ENCODE measurements around the gene RANBP17. TPM values are rescaled to one million over a fixed set of nuclear protein-coding genes. Genes with fewer than 3 reads are reported as not detected.

The RANBP17 gene
- total RNA-seq, 4 donors from 2014 or later = 9.8 to 20.8 (median 10.3) TPM

DNA sequence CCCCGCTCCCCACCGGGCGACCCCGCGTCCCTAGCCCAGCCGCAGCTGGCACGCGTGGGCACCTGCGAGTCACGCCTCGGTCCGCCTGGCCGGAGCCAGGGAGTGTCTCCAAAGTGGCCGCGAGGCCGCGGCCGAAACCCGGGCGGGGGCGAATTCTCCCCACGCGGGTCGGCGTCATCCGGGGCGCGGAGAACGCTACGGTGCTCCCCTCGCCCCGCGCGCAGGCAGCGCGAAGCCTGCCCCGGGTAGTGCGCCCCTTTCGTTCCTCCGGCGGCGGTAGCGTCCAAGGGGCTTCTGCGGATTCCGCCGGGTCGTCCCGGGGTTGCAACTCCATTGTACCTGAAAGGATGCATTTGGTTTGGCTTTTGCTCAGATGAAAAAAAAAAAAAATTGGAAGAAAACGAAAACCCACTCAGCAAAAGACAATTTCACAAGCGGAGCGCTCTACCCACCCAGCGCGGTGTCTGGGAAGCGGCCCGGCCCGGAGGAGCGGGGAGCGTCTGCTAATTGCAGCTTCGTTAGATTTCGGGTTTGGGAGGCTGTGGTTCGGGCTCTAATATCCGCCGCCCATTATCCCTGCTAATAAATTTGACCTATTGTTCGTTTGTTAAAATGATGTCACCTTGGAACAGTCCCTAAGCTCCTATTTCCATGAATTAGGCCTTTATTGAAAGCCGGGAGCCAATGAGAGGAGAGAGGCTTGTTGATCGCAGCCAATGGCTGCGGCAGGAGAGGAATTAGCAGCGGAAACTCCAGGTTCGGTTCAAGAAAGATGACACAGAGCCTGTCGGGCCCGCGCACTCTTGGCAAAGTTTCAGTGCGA is 446.8 kb downstream of the RANBP17 start, which contains the start of gene TLX3:
Gene TLX3 (plus strand): TSS at position 796 of the 823 bp plus-strand sequence. CDS start 118 bp downstream, outside the sequence.
- peaks cover 3 to 66% of the 10 kb centered on the region in 2 donors for H3K27me3 ChIP-seq
- no peaks in the 10 kb centered on the region for H3K36me3 ChIP-seq
- peaks cover 0 to 51% (median 0%) of the 10 kb centered on the region in 4 donors for H3K4me1 ChIP-seq
- no peak within 1 kb of the TSS for H3K27ac ChIP-seq
- DNase-seq = no peak
- TF ChIP-seq, protein P1, sequence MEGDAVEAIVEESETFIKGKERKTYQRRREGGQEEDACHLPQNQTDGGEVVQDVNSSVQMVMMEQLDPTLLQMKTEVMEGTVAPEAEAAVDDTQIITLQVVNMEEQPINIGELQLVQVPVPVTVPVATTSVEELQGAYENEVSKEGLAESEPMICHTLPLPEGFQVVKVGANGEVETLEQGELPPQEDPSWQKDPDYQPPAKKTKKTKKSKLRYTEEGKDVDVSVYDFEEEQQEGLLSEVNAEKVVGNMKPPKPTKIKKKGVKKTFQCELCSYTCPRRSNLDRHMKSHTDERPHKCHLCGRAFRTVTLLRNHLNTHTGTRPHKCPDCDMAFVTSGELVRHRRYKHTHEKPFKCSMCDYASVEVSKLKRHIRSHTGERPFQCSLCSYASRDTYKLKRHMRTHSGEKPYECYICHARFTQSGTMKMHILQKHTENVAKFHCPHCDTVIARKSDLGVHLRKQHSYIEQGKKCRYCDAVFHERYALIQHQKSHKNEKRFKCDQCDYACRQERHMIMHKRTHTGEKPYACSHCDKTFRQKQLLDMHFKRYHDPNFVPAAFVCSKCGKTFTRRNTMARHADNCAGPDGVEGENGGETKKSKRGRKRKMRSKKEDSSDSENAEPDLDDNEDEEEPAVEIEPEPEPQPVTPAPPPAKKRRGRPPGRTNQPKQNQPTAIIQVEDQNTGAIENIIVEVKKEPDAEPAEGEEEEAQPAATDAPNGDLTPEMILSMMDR (IDR thresholded peaks at IDR 0.05) = no peak
- TF ChIP-seq POLR2A (IDR thresholded peaks at IDR 0.05) = no peak
- peak within 1 kb of the TSS in 1 of 4 donors; percentile 20 for H3K4me3 ChIP-seq
- H3K9me3 ChIP-seq = no peaks in the 10 kb centered on the region

DNA sequence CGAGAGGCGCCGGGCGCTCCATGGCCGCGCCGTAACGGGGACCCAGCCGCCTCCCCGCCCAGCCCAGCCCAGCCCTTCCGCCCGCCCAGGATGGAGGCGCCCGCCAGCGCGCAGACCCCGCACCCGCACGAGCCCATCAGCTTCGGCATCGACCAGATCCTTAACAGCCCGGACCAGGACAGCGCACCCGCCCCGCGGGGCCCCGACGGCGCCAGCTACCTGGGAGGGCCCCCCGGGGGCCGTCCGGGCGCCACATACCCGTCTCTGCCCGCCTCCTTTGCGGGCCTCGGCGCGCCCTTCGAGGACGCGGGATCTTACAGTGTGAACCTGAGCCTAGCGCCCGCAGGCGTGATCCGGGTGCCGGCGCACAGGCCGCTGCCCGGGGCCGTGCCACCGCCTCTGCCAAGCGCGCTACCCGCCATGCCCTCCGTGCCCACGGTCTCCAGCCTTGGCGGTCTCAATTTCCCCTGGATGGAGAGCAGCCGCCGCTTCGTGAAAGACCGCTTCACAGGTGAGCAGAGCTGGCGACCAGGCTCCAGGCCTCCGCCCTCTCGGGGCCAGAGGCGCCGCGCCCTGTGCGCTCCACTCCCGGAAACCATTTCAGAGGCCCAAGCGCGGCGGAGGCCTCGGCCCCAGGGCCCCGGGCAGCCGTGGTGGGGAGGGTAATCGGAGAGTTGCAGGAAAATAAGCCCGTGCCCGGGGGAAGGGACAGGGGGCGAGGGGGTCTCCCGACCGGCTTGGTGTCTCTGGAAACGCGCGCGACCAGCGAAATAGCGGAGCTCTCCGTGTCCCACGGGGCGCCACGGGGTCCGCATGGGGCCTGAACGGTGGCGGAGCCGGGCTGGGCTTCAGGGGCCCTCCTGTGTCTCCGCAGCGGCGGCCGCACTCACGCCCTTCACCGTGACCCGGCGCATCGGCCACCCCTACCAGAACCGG is 447.7 kb downstream of the RANBP17 start:
- no peak for TF ChIP-seq POLR2A (IDR thresholded peaks at IDR 0.05)
- Histone ChIP-seq H3K27ac (no peak overlapping the region), H3K4me3 (peak overlapping the region in 1 of 4 donors; percentile 20), H3K36me3 (no peaks in the 10 kb centered on the region), H3K27me3 (peaks cover 3 to 75% of the 10 kb centered on the region in 2 donors), H3K4me1 (peaks cover 0 to 53% (median 0%) of the 10 kb centered on the region in 4 donors), H3K9me3 (no peaks in the 10 kb centered on the region)
- DNase-seq = no peak

DNA sequence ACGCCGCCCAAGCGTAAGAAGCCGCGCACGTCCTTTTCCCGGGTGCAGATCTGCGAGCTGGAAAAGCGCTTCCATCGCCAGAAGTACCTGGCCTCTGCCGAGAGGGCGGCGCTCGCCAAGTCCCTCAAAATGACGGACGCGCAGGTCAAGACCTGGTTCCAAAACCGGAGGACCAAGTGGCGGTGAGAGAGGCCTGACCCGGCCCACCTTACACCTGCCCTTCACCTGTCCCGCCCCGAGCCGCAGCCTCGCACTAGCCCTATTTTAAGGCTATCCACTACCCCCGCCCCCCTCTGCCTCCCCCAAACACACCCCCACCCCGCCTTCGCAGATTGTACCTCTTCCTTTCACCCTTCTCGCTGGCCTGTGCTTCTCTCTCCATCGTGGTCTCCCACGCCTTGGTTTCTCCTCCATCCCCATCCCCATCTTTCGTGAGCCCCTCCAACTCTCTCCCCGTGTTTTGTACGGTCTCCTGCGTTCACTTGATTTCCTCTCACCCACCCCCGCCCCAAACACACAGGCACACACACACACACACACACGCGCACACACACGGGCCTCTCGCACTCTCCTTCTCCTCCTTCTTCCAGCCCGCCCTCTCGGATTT is 448.5 kb downstream of the RANBP17 start:
- Histone ChIP-seq H3K27ac (no peak overlapping the region), H3K4me3 (no peak overlapping the region), H3K9me3 (no peaks in the 10 kb centered on the region), H3K27me3 (peaks cover 3 to 83% of the 10 kb centered on the region in 2 donors), H3K36me3 (no peaks in the 10 kb centered on the region), H3K4me1 (peaks cover 0 to 61% (median 0%) of the 10 kb centered on the region in 4 donors)
- TF ChIP-seq, protein P1 (IDR thresholded peaks at IDR 0.05) = peak in 1 of 6 experiments; percentile 7
- TF ChIP-seq POLR2A (IDR thresholded peaks at IDR 0.05) = no peak
- DNase-seq = no peak

DNA sequence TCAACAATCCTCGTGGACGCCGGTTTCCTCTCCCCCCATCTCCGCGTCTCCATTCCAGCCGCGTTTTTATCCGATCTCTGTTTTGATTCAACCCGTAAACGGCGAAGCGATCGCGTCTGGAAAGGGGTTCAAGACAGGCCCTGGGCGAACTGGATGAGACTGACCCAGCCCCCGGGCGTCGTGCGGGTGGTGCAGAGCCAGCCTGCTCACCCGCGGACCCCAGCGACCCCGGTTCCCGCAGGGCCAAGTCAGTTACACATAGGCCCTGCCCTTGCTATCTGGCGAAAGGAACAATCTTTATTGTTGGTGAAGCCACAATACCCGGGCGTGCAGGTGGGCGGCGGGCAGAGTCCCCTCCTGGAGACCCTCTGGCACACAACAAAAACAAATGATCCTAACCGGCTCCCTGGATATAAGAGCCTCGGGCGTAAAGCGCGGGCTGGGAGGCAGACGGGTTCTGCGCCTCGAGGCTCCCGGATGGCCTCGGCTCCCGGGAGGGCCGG is 449.1 kb downstream of the RANBP17 start:
- Histone ChIP-seq H3K36me3 (no peaks in the 10 kb centered on the region), H3K27me3 (peaks cover 3 to 88% of the 10 kb centered on the region in 2 donors), H3K4me3 (no peak overlapping the region), H3K4me1 (peaks cover 0 to 66% (median 0%) of the 10 kb centered on the region in 4 donors), H3K27ac (no peak overlapping the region), H3K9me3 (no peaks in the 10 kb centered on the region)
- DNase-seq = no peak
- TF ChIP-seq, protein P1 (IDR thresholded peaks at IDR 0.05) = no peak
- TF ChIP-seq POLR2A (IDR thresholded peaks at IDR 0.05) = no peak

DNA sequence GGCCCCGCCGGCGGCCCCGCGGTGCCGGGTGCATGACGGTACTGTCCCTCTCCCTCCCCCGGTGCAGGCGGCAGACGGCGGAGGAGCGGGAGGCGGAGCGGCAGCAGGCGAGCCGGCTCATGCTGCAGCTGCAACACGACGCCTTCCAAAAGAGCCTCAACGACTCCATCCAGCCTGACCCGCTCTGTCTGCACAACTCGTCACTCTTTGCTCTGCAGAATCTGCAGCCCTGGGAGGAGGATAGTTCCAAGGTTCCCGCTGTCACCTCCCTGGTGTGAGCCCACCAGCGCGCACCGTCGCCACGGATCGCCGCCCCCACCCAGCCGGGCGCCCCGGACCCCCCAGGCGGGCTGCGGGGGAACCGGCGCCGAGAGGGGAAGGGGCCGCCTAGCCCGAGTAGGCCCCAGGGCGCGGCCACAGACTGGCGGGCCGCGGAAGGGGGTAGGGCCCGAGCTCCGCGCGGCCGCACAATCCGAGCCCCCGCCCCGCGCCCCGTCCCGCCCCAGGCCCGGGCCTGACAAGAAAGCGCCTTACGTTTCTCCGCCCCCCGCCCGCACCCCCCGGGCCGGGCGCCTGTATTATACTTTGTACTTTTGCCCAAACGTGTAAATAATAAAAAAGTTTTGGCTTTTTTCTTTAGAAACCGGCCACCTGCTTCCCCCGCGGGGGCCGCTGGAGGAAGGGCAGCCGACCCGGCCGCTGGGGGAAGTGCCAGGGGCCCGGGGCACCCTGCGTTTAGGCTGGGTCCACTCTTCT is 449.7 kb downstream of the RANBP17 start:
- H3K36me3 ChIP-seq = no peaks in the 10 kb centered on the region
- DNase-seq = no peak
- no peak overlapping the region for H3K27ac ChIP-seq
- no peak for TF ChIP-seq POLR2A (IDR thresholded peaks at IDR 0.05)
- TF ChIP-seq, protein P1 (IDR thresholded peaks at IDR 0.05) = no peak
- H3K4me3 ChIP-seq = peak overlapping the region in 2 of 4 donors; percentile 25 to 32
- H3K9me3 ChIP-seq = no peaks in the 10 kb centered on the region
- H3K4me1 ChIP-seq = peaks cover 0 to 73% (median 0%) of the 10 kb centered on the region in 4 donors
- H3K27me3 ChIP-seq = peaks cover 0 to 90% of the 10 kb centered on the region in 2 donors
